Left renal pelvis (tissue), 4 donors: ENCODE data around the gene BCL7A. TPM values are rescaled to one million over a fixed set of nuclear protein-coding genes. Genes with fewer than 3 reads are reported as not detected.
"Not testable (repeated sequence)": the region's sequence is repeated elsewhere in the genome, so short reads cannot be mapped to it uniquely, and the experiment has no call there.

Experiments
- DNase-seq, 4 donors: peaks; one replicate each; pipeline ENCODE4 v3.0.0-alpha.2; 2013; ENCODE audit warnings: low read depth in 4 of 4, low spot score in 3 of 4
- polyA plus RNA-seq, 4 donors: library from polyadenylated mRNA; unstranded; fragments of 120-200 nt; gene quantifications; one replicate each; pipeline ENCODE4 v1.2.1, GENCODE V29; 2013; ENCODE audit not compliant: insufficient read length in 4 of 4

The BCL7A gene
- polyA plus RNA-seq, 4 donors = 15.9 to 37.6 (median 35.0) TPM

DNA sequence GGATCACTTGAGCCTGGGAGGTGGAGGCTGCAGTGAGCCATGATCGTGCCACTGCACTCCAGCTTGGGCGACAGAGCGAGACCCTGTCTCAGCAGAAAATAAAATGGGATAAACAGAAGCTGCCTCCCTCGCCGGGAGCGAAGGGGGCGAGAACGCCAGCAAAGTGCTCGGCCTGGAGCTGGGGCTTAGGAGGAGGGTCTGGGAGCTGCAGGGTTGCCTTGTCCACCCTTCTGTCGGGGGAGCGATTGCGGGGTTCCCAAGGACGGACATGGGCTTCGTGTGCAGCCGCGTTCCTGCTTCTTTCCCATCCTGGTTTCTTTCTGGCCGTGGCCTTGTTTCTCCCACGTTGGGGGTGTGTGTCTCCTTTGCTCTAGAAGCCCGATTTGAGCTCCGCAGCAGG is 29.0 kb downstream of the BCL7A start:
- DNase-seq = no peak

DNA sequence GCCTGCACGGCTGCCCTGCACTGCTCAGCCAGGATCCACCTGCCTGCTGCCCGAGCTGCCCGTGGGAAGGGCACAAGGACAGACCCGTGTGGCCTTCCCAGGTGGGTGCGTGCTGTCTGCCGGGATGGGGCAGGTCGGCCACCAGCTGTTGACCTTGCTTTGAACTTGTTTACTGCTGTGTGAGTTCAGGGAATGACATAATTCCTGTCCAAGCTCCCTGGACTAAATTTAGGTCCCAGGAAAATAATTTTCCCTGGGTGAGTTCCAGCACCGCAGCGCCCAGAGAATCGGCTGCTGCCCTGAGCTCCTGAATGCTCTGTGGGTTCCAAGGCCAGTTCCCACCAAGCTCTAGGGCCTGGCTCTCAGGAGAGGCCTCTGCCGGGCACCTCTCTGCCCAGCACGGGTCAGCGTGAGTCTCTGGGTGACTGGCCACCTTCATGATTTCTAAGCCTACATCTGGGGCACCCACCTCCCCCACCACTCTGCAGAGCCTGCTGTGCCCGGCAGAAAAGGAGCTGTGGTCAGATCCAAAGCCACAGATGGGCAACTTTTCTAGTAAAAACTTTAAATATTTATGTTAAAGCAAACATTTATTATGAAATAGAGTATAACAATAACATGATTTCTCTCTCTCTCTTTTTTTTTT is 29.7 kb downstream of the BCL7A start:
- no peak for DNase-seq

GRCh38 chr12:122052285-122052684 is 30.6 kb downstream of the BCL7A start:
- DNase-seq = no peak

DNA sequence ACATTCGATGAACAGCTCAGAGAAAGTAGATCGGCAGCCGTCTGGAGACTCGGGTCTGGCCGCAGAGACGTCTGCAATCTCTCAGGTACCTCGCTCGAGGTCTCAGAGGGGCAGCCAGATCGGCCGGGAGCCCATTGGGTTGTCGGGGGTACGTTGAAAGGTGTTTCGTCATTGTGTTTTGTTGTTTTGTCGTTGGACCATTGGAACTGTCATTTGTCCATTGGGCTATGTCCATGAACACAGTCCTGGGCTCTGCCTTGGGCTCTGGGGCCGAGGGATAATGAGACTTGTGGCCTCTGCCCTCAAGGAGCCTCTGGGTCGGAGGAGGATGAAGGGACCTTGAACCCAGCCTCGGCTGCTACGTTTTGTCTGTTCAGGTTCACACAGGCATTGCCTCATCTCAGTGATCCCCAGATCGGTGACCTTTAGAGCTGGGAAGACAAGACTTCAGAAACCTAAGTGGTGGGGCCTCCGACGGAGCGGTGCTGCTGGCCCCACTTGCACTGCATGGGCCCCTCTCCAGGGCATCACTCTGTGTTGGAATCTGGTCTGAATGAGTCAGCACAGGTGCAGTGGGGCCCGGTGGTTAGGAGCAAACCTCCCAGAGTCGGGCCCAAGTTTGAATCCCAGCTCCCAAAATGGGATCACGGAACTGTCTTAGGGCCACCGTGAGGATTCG is 33.3 kb downstream of the BCL7A start:
- no peak for DNase-seq

DNA sequence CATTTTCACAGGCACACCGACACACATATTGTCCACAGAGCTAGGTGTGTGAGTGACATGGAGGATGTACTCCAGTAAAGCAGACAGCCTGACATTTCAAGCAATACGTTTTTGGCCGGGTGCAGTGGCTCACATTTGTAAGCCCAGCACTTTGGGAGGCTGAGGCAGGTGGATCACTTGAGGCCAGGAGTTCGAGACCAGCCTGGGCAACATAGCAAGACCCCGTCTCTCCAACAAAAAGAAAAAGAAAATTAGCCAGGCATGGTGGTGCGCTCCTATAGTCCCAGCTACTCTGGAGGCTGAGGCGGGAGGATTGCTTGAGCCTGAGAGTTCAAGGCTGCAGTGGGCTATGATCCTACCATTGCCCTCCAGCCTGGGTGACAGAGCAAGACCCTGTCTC is 34.7 kb downstream of the BCL7A start:
- DNase-seq = not testable (repeated sequence)

DNA sequence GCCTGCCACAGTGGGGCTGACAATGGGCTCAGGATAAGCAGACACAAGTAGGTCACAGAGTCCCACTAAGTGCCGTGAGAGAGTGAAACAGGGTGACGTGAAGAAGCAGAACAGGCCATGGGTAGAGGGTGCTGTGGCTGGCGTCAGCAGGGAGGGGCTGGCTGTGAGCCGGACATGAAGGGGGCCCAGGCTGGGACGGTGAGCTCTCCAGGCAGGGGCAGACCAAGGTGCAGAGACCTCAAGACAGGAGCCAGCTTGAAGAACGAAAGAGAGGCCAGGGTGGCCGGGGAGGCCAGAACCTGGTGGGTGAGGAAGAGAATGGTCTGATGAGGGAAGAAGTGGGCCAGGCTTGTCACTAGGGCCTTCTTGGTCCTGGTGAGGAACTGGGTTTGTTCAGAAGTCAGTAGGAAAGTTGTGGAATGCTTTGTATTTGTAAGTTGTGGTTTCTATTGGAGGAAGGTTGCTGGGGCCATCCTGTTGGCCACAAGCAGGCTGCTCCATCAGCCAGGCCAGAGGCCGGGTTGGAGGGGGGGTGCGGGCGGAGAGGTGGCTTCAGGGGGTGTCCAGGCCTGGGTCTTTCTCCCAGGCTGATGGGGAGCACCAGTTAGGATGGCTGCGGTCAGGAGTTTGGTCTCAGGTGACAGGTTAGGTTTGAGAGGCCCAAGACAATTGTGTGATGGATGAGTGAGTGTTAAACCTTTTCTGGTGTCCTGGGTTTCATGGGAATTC is 35.5 kb downstream of the BCL7A start:
- no peak for DNase-seq

GRCh38 chr12:122057769-122058168 is 36.1 kb downstream of the BCL7A start:
- DNase-seq = no peak

DNA sequence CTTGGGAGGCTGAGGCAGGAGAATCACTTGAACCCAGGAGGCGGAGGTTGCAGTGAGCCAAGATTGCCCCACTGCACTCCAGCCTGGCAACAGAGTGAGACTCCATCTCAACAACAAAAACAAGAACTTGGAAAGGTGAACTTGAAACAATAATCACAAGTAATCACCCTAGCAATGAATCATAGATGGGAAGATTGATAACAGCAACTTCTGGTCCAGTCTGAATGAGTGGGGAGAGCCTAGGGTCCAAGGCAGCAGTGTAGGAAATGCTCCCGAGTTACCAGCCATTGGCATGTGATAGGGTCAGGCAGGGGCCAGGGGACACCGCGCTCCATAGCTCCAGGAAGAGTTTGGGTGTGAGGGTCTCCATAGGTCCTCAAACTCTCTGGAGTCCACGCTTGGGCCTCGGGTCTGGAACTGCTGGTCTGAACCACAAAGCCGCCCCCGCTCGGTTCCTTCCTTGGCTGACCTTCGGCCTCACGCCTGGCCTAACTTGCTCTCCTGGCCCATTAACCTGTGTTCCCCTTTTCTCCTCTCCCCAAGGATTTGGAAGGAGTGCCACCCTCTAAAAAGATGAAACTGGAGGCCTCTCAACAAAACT is 37.0 kb downstream of the BCL7A start:
- DNase-seq = no peak

DNA sequence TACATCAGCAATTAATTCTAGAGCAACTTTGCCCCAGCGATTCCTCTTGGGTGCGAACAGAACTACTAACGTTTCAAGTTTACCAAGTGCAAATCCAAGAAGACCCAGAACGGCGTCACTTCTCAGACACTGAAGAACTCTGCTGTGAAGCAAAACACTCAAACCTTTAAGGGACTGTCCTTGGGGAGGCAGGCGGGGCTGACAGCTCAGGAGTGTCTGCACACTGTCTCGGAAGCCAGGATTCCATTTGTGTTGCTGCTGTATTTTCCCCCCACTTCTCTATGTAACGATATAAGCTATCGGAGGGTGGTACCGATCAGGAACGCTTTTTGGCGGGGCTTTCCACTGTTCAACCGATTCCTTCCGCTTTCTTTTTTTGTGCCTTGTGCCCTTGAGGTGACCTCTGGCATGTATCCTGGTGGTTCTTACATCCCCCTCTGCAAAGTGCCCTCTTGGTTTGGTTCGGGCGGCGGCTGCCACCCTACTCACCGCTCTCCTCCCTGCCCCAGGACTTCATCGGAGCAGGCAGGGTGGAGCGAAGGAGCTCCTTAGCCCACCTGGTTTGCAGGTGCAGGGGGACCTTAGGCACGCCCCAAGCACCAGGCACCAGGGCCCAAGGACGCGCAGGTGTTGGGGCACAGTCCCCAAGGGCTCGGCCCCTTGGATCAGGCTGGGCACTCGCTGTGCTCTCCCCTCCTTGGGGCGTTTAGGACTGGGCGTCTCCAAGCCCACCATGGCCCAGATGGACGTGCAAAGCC is 37.7 kb downstream of the BCL7A start:
- no peak for DNase-seq

DNA sequence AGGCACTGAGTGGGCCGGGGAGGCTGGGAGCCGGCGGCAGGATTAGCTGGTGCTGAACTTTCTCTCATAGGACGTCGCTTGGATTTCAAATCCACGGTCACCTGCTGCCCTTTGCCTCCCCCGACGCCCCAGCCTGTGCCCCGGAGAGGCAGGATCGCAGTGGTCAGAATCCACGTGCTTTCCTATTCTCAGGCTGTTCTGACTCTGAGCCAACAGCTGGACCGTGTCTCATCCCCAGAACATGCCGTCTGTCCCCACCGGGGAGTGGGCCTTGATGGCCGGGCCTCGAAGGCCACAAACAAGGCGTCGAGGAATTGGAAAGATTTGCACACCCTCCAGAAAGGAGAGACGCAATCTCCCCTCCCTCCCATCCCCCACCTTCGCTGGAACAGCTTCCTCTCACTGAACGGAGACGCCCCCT is 38.4 kb downstream of the BCL7A start:
- no peak for DNase-seq

GRCh38 chr12:122061253-122061652 is 39.6 kb downstream of the BCL7A start:
- DNase-seq = no peak

- DNase-seq = no peak
Measured at GRCh38 chr12:122062832-122063693, 41.4 kb downstream of the BCL7A start.

- no peak for DNase-seq
Measured at GRCh38 chr12:122063694-122064024, 42.0 kb downstream of the BCL7A start.

GRCh38 chr12:122064025-122064777 is 42.5 kb downstream of the BCL7A start:
- DNase-seq = peak in 2 of 4 donors; percentile 76 to 84

DNA sequence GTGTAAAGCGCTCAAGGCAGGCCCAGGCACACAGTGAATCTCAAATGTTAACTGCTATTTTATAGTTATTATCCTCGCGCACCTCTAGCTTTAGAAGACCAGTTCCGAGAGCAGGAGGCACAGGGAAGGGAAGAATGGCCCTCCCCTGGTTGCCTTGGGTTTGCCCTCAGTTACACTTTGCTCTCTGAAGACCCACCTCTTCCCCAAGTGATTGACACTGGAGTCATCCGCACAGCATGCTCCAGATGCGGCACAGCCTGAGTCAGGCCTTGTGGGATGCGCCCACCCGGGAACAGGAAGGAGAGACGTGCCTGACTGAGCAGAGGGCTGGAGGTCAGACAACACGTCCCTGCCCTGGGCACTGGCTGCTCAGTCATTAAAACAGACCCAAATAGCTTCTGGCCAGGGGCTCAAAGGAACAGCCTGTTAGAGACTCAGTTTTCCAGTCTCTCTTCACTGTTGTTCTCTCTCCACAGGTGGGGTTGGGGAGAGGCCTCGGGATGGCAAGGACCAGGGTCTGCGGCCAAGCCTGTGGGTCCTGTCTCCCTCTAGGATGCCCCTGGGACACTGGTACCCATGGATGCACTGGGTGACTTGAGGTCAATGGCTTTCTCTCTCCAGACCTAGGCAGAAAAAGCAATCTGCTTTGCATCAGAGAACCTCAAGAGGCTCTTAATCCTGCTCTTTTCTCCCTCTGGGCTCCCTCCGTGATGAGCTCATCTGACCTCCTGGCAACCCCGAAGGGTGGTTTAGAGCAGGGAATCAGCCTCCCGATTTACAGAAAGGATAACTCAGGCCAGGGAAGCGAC is 43.3 kb downstream of the BCL7A start:
- DNase-seq = no peak

DNA sequence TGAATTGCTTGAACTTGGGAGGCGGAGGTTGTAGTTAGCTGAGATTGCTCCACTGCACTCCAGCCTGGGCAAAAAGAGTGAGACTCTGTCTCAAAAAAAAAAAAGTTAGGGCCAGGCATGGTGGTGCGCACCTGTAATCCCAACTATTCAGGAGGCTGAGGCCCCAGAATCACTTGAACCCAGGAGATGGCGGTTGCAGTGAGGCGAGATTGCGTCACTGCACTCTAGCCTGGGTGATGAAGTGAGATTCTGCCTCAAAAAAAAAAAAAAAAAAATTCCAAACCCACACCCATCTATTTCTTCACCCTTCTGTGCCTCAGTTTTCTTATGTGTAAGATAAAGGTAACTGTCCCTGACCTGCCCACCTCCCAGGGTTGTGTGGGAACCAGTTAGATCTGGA is 45.9 kb downstream of the BCL7A start:
- no peak for DNase-seq

DNA sequence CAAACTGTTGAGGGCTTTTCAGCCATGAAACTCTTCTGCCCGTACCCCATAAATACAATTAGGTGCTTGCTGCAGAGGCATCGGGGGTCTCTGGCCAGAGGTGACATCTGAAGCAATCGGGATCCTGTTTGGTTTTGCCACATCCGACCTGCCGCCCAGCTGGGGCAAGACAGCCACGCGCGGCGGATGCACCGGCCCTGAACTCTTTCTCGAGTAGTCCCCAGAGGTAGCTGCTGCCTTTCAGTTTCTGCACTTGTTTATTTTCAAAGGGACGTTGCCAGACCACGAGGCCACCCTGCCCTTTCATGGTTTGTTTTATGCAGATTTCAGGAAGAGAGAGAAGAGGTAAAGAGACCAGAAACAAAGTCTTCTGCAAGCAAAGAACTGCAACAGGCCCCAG is 46.3 kb downstream of the BCL7A start:
- DNase-seq = no peak
